Occipital lobe (tissue), 2 donors: ENCODE data around the gene SCTR. TPM values are rescaled to one million over a fixed set of nuclear protein-coding genes. Genes with fewer than 3 reads are reported as not detected.

Experiments used
- DNase-seq: peaks from one replicate; lab custom pipeline; 2025; lab: John Stamatoyannopoulos, UW
- total RNA-seq: library from RNA; depleted of rRNA; stranded (reverse); fragments of >200 nt; gene quantifications from one replicate; pipeline ENCODE4 v1.2.3, GENCODE V29; 2014

SCTR gene
- total RNA-seq, 1 donor from 2014 or later, result 0.62 TPM

DNA sequence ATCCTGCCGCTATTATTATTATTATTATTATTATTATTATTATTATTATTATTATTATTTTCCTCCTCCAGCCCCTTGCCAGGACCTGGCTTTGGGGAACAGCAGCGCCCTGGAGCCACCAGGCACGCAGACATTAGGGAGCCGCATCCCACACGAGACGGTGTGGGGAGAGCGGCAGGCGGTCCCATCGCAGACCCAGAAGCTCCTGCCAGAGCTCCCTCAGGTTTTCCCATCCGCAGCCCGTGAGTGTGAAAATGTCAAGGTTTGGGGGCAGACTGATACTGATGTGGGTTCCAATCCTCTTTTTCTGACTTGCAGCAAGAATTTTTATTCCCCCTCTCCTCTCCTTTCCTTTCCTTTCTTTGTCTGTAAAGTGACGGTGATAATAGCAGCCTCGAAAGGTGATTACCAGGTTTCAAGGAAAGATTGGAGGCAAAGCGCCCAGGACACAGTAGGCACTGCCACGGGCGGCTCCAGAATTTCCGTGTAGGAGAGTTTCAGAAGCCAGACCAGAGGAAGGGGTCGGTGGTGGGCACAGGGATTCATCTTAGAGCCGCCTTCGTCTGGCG, 816 bp downstream of the SCTR start:
- no peak for DNase-seq

DNA sequence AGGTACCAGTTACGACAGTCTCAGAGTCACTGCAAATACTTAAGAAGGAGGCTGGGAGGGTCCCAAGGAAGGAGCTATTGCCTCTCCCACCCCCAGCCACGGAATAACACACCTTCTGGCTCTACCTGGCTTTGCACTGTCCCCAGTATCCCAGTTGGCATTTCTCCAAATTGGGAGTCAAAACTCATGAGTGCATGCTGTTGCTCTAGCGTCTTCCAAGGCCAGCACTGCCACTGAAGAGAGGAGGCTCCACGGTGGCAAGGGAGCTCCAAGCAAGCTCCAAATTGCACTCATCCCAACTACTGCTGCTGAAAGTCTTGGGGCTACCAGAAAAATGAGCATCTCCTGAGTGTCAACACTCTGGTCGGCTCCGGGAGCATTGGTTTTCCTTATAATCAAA, 1.6 kb downstream of the SCTR start:
- no peak for DNase-seq

DNA sequence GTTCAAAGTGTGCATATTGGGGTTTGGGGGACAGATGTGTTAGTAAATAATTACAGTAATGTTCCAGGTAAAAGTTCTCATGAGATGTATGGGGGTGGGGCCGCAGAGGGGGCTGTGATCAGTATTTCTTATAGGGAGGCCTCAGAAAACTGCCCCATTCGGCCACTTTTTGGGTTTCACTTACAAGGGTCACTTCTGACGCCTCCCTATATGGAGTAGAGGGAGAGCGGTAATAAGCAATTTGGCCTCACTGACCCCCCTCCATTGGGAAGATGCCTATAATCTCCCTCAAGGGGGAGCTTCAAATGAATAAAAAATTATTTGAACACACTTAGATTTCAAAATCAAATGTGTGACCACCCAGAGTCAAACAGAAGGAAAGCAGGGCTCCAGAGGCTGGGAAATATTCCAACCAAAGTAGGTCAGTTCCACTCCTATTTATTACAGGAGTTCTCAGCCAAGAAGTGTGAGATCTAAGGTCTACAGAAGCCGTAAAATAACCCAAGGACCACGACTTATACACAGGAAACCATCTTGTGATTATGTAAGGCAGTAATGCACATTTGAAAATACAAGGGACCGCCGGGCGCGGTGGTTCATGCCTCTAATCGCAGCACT, 2.7 kb downstream of the SCTR start:
- no peak for DNase-seq

DNA sequence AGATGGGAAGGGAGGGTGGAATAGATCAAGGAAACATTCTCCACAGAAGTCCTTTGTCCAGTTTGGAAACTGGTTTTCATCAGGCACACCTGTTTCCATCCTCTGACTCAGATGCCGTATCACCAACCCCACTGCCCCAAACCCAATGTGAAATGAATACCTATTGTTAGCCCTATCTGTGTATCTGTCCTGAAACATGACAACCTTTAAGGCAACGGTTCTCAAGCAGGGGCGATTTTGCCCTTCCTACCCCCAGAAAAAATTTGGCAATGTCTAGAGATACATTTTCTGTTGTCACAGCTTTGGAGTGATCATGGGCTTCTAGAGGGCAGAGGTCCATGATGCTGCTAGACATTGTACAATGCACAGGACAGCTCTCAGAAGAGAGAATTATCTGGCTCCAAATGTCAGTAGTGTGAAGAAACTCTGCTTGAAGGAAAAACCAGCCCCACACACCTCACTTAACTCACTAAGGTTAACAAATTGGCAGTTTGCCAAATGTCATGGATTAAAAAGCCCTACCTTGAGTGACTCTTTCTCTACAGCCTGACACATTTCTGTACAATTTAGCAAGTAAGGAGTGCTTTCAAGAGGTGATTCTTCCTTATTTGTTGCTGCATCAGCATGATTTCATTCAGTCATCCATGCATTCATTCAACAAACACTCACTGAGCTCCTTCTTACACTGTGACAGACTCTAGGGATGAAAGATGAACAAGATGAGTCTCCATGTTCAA, 3.4 kb downstream of the SCTR start:
- no peak for DNase-seq

DNA sequence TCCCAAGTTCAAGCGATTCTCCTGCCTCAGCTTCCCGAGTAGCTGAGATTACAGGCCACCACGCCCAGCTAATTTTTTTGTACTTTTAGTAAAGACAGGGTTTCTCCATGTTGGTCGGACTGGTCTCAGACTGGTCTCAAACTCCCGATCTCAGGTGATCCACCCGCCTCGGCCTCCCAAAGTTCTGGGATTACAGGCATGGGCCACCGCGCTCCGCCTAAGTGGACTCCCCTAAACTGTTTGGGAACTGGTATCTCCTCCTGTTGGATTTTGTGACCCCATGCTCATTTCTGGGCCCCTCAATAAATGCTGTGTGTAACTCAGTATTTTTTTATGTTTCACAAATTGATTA, 5.2 kb downstream of the SCTR start:
- DNase-seq, result no peak

DNA sequence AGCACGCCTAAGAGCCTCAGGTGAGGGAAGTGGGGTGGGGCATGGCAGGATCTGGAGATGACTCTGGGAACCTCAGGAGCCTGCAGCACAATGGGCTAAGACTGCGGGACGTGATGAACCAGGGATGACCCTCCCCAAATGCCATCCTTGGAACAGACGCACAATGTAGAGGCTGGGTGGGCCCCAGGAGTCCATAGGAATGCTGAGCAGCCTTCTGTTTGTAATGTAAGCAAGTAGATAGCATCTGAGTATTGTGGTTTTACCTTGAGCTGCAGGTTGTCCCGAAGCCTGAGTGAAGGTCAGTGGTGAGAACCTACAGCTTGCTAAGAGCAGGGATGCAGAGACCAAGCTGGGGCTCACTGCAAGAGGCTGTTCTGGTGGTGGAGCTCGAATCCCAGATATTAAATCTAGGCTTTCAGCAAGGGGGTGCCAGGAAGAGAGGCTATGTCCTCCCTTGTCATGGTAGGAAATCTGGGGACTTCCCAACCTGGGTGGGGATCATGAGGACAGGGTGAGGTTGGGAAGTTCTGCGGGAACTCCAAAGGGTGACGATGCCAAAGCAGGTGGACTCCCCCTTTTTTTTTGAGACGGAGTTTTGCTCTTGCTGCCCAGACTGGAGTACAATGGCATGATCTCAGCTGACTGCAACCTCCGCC, 5.8 kb downstream of the SCTR start:
- DNase-seq, result no peak

DNA sequence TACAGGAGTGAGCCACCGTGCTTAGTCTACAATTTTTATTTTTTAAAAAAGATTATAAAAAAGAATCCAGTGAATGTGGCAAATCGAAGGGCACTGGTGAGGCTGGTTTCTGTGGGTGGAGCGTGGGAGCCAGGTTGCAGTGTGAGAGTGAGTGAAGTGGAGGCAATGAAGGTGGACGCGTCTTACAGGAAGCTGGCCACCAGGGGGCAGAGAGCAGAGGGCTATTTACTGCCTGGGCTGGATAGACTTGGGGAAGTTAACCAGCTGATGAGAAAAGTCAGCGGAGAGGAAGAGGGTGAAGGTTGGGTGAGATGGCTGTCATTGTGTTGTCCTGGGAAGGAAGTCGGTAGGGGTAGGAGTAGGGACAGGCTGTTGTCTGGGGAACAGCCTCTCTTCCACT, 6.8 kb downstream of the SCTR start:
- DNase-seq, result peak; percentile 4

DNA sequence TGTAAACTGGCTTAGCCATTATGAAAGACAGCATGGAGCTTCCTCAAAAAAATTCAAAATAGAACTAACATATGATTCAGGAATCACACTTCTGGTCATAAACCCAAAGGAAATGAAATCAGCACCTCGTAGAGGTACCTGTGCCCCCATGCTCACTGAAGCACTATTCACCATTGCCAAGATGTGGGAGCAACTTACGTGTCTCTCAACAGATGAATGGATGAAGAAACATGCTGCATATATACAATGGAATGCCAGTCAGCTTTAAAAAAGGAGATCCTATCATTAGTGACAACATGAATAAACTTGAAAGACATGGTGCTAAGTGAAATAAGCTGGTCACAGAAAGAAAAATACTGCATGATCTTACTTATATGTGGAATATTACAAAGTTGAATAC, 8.2 kb downstream of the SCTR start:
- no peak for DNase-seq

DNA sequence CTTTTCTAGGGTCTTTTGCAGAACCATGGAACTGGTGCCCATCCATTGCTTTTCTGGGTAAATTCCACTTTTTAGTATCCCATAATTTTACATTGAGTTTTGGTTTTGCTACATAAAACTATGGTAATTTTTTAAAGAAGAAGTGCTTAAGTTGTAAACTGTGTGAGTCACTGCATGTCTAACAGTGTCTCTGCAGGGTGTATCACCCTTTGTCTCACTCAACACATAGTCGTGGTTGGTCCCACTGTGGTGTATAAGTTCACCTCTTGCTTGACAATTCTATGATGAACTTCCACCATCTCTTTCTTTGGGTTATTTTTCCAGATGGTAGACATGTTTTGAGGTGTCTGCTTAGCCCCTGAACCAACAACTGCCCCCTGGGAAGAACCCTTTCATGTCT, 10.5 kb downstream of the SCTR start:
- DNase-seq, result no peak

DNA sequence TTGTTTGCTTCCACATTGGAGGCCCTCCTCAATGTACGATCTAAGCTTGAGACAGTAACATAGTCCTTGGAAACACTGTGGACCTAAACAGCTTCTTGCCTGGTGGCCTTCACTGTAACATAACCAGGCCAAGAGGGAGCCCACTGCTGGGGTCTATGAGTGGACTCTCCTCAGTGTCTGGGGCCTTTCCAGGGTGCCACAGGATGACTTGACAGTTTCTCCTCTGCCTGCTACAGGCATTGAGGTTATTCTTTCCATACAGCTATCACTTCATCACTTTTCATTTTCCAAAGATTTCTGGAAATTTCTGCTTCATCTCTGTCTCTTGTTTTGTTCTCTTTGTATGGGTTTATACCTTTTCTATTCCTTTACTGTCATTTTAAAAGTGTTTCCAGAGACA, 11.3 kb downstream of the SCTR start:
- DNase-seq, result no peak

DNA sequence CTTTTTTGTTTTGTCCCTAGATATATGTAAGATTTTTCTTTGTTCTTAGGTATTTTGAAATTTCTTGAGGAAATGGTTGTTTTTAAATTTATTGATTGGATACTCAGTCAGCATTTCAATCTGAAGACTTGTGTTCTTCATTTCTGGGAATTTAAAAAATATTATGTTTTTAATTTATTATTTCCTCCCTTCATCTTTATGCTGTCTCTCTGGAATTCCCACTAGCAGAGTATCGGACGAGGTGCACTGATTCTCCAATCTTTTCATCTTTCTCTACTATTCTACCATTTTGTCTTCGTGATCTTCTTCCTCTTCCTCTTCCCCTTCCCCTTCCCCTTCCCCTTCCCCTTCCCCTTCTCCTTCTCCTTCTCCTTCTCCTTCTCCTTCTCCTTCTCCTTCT, 12.3 kb downstream of the SCTR start:
- no peak for DNase-seq

DNA sequence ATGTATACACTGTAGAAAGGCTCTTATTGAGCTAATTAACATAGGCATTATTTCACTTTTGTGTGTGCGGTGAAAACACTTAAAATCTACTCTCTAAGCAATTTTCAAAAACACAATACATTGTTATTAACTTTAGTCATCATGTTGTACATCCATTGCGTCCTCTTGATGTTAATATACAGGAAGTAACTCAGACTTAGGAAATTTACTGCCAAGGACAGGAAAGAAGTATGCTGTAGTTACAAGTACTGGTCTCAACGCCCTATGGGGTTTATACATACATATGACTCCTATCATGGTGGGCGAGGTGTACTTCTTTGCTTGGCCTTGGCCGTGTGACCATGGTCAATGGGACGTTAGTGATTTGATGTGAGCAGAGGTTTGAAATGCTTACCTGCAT, 15.5 kb downstream of the SCTR start:
- DNase-seq, result no peak

DNA sequence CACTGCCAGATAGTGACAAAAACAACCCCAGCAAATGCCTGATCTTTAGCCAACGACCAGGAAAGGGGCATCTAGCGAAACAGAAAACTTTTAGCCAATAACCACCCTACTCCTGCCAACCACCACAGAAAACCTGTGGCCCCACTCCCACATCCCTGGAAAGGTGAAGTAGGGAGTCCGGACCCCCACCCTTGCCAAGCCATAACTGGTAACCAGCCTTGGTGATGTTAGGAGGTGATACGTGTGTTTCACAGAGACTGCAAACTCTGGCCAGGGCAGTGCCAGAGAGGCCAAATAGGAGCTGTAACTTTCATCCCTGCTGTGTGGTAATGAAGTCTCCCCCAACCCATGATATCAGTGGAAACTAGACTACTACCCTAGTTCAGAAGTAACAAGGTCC, 27.6 kb downstream of the SCTR start:
- DNase-seq, result no peak

DNA sequence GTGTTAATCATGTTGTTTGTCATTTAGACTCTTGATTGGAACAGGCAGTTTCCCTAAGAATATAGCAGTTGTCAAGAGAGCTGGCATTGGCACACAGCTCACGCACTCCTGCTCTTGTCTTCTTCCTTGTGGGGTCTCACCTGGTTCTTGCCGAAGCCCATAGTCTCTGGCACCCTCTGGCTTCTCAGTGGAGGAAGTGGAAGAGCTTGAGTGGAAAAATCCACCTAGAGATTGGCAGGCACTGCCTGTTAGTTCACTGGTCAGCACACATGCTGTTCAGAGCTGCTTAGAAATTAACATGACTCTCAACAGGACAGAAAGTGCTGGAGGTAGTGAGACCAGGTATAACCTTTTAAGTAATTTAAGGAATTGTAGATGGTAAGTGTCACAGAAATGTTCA, 28.3 kb downstream of the SCTR start:
- DNase-seq, result no peak

DNA sequence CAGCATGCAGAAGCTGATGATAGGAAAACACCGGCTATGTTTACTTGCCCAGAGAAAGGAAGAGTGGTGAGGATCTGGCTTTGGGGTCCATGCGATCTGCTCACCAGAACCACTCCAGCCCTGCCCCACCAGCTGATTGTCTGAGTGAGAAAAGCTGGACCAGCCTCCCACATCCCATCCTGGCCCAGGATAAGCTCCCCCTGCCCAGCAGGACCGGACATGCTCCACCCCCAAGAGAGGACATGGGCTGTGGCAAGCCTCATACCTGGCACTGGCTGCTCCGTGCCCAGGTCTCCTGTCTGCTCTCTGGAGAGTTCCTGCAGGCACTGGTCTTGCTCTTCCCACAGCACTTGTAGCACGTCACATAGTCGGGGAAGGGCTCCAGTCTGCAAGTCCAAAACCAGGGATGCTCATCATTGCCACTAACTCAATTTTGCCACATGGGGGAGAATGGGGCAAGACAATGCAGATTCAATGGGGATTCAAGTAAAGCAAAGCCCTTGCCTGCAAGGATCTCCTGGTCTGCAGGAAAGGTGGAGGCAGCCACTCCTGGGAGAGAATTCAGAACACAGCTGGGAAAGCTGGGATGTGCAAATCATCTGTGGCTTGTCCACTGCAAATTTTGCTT, 30.0 kb downstream of the SCTR start:
- no peak for DNase-seq

DNA sequence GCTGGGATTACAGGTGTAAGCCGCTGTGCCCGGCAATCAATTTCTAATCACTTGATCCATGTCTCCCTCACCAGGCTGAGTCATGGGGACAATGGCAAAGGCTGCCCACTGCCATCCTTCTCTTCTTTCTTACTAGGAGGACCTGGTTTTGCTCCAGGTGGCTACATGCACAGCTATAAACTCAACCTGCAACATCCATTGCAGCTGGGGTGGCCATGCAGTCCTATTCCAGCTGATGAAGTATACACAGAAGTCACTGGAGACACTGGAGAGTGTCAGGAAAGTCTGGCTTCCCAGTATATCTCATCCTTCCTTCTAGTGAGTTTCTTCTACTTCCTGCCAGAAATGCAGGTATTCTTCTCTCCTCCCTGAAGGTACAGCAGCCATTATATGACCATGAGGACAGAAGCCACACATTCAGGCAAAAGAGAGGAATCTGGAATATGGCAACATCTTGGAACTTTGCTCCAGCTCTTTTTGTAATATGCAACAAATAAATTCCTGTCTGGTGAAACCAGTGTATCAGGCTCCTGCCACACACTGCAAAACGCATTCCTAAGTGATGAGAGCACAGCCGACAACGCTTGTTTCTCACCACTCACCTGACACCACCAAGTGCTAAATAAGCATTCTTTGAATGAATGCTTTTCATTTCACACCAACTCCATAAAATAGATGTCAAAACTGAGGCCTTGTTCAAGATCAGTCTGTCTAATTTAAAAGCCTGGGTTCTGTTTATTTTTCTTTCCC, 32.3 kb downstream of the SCTR start:
- DNase-seq, result no peak

DNA sequence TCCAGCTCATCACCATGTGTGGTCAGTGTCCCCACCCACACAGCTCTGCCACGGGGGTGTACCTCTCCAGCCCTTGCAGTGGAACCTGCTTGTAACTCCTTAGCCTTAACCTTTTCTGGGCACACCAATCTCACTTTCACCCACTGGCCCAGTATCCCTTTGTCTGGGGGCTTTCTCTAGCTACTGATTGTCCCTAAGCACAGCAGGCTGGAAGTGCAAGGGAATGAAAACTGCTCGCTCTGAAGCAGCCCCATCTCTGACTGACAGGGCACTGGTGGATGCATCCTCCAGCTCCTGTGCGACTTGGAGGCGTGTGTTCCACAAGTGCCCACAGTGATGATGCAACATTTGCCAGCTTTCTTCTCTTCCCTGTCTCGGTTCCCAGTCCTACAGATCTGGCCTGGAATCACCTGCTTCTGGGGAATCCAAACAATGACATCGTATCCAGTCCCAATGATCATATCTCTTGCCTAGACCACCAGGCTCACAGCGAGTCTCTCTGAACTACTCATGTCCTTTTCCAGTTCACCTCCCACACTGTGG, 33.6 kb downstream of the SCTR start:
- no peak for DNase-seq

DNA sequence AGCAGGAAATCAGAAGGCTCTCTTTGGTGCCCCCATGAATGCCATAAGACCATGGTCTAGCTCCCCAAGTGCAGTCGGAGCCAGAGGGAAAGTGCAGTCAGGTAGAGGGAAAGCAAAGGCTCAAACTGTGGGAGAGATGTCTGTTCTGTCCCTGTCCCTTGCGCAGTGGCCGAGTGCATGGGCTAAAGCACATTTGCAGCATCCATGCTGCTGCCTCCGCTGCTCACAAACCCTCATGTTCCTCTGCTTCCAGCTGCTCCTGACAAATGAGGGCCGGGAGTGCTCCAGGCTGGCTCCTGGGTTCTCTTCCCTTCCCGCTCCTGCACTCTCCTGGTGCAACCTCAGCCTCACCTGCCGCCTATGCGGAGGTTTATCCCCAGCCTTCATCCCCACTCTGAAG, 34.2 kb downstream of the SCTR start:
- no peak for DNase-seq

DNA sequence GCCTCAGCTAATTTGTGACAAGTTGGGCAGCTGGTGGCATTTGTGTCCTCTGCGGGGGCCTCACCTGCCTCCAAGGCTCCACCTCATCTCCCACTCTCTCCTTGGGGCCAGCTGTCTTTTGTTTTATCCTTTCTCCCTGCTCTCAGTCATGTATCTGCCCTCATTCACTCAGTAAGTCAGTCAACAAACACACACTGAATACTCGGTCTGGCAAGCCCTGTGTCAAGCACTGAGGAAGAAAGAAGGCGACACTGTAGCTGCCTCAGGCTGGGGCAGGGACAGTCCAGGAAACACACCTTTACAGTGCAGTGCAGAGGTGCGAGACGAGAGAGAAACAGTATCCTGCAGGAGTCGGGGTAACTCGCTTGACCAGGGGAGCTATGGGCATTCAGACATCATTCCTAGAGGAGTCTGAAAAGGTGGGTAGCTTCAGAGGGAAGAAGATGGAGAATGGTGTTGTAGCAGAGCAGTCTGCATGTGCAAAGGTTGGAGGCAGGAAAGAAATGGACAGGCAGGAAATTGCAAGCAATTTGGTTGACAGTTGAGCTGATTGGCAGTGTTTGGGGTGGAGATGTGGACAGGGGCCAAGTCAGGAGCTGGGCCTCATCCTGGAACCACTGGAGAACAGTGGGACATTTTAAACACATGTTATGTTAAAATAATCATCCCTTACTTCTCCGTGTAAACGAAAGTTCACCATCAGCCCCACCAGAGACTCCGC, 34.9 kb downstream of the SCTR start:
- no peak for DNase-seq
